Astrocyte of the hippocampus (primary cell): ENCODE results near the gene HOXA10.

Source experiments
- DNase-seq: peaks from one replicate; pipeline ENCODE4 v3.0.0; 2011; ENCODE audit warnings: low read depth, low spot score

Gene HOXA10

DNA sequence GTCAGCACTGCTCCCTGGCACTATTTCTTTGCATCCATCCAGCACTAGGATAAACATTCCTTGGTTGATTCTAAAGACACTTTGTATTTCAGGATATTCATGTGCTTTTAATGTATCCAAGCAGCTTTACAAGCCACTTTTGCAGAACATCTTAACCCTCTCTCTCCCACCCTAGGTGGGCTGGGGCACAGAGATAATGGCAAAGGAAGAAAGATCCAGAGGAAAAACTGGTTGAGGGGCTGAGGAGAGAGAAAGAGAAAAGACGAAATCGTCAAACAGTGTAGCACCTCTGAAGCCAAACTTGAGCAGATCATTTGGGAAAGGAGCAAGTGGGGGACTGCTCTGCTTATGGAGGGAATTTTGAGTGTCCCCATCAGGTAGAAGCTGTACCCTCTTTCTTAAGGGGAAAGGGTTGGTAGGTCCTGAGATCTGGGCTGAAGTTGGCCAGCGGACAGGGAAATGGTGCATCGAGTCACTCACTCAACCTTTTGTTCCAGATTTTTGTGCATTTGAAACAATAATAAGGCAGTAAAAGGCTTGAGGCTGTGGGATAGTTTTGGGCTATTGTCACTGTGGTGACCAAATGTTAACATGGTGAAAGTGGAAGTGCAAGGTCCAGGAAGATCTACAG lies 30.0 kb upstream of the HOXA10 start:
- no peak for DNase-seq

DNA sequence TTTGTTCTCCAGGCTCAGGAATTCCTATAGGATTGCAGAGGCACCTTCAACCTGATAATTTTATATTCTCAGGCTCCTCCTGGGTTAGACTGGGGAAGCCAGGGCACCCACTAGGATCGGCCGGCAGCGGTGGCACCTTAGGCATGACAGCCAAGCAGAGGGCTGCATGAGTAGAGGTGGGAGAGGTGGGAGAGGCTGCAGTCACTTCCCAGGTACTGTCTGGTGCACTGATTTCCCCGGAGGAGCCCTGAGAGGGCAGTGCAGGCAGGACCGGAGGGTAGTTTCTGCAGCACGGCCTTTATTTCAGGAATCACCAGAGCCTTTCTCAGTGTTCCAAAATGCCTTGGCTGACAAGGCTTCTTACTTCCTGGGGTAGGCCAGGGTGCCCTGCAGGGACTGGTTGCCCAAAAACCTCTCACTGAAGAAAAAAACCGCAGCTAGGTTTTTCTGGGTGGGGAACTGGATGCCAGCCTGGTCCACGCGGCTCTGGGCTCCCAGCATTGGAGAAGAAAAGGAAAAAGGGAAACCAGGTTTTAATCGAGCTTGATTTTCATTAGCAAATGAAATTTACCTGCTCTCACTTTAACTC lies 29.3 kb upstream of the HOXA10 start:
- DNase-seq, result no peak

DNA sequence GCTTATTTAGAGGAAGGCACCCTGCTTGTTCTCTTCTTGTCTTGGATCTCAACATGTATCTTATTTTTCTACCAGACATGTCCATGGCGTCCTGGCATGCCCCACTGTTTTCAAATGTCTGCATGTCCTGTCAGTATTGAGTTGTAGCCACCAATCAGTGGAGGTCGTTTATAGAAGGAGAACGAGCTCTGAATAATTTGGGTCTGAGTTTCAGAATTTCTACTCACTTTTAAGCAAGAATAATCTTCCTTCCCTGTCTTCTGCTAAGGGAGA lies 28.7 kb upstream of the HOXA10 start:
- no peak for DNase-seq

DNA sequence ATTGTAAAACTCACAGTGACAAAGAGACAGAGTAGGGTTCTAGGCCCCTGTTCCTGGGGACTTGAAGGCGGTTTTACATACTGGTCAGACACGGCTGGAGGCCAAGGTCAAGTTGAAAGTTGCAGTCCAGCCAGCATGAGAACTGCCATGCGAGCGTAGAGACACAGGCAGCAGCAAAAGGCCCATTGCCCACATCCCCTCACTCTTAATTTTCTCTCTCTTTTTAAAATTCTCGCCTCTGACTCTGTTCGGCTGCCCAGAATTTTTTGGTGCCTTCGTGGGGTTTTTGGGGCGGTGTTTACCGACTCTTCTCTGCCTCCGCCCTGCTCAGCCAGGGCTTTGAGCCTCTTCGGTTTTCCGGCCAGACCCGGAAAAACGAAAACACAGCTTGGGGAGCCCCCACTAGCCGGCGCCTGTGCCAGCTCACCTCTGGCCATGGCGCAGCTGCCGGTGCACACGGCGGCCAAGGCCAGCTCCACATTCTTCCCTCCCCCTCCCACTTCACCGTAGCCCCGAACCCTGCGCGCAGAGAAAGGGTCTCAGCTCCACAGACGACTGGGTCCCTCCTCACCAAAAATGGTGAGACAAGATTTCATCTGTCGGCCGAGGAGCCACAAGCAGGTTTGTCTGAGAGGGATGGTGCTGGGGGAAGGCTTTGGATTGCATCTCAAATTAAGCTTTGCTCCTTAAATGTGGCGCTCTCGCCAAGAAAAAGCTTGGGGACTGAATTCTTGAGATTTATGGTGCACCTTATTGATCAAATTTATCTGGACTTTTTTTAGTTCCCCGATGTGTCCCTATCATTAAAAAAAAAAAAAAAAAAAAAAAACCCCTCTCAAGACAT lies 28.1 kb upstream of the HOXA10 start:
- DNase-seq, result no peak

DNA sequence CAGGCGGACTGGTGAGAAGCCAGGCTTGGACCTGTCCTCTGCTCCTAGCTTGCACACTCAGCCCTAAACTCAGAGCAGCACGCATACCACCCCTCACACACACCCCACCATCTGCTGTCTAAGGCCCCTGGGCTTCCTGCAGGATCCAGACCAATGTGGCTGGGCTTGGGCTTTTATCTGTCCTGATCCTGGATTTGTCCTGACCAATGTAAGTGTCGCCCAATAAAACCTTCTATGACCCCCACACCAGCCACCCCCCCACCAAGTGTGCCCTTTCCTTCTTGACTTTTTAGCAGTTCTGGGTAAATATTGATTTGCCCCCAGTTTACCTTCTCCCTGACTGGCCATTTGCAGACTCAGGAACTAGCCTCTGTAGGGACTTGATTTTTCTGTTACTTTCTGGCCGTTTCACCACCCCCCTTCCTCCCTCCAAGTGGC lies 27.5 kb upstream of the HOXA10 start:
- DNase-seq, result no peak

DNA sequence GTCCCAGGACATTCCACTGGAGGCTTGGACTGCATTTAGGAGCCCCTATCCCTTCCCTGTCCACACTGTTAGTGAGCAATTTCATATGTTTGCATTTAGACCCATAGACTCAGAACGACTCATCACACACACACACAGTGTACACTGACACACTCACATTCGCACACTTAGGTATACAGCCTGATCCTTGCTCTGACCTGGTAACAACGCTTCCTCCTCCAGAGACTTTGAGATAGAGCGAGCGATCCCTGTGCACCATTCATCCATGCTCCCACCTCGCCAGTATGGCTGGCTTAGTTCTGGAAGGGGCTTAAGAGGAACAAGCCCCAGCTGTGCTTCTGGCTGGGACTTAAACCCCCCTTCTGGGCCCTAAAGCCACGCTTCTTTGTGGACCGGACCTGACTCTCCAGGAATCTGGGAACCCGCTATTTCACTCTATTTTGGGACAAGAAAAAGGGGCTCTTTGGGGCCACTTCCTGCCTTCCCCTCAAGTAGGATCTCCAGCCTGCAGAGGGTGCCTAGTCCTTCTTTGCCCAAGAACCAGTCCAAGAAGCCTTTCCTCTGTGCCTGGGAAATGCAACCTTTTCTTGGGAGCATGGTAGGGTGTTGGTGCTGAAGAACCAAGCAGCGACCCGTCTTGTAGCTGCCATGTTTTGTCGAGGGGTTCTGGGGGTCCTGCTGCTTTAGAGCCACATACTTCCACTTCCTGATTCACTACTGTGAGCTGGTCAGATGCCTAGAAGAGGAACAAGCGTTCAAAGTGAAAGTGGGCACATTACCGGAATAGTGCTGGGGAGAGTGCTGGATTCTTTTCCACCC lies 26.9 kb upstream of the HOXA10 start:
- DNase-seq, result no peak

DNA sequence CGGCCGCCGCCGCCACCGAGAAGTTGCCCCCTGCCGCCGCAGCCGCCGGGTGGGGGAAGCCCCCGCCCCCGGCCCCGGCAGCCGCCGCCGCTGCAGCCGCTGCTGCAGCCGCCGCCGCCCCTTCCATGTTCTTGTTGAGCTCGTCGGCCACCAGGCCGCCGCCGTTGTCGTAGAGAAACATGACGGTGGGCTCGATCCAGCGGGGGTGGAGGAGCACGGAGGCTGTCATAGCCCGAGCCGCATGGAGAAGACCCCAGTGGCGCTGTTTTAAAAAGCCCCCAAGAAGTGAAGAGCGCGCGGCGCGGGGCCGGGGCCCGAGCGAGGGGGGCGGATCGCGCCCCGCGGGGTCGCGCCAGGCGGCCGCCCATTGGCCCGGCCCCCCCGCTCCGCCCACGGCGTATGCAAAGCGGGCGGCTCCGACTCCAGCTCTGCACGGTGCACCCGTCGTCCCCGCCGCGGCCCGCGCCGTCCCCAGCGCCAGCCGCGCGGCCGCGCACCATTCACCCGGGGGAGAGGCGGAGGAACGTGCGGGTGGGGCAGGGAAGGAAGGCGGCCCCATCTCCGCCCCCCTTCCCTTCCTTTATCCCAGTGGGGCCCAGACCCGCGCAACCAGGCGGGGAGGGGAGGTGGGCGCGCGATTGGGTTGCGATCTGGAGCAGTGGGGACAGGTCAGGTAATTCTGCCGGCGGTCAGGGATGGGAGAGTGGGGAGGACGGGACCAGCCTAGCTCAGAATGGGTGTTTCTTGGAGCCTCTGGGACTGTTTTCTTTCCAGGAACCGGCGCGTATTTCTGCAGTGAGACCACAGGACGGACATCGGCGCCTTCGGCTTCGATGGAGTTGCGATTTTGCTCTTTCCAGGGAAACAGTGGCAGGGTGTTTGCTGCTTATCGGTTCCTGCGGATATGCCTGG lies 26.0 kb upstream of the HOXA10 start, which contains the start of gene HOXA13:
Gene HOXA13 (minus strand): TSS at position 243 of the 912 bp plus-strand sequence. CDS start 14 bp downstream, at position 229.
- DNase-seq, result no peak

DNA sequence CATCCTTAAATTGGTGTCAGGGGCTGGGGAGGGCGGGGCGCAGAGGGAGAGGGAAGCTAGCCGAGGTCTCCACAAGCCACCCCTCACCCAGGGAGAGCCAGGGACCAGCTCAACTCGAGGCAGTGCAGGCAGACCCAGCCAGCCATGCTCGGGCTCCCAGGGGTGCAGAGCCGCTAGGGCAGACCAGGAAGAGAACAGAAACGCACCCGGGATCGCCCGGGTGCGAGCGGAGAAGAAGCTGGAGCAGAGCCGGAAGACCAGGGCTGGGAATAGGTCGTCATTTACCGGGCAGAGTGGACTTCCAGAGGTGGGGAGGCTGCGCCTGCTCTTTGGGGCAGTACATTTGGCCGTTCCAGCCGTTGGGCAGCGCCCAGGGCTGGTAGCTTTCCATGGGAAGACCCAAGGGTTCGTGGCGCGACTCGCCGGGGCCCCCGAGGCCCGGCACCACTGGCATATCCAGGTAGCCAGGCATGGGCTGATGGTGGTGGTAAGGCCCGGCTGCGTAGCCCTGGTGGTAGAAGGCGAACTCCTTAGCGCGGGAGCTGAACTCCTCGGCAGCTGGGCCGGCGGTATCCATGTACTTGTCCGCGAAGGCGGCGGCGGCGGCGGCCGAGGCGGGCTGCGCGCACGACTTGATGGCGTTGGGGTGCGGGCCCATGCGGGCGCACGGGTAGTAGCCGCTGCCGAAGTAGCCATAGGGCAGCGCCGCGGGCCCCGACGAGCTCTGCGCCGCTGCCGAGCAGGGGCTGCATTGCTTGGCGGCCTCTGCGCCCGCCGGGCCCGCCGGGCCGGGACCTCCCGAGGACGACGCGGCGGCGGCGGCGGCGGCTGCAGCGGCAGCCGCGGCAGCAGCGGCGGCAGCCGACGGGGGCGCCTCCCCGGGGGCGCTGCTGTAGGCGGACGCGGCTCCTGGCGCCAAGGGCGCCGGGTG lies 25.0 kb upstream of the HOXA10 start:
- DNase-seq, result no peak

DNA sequence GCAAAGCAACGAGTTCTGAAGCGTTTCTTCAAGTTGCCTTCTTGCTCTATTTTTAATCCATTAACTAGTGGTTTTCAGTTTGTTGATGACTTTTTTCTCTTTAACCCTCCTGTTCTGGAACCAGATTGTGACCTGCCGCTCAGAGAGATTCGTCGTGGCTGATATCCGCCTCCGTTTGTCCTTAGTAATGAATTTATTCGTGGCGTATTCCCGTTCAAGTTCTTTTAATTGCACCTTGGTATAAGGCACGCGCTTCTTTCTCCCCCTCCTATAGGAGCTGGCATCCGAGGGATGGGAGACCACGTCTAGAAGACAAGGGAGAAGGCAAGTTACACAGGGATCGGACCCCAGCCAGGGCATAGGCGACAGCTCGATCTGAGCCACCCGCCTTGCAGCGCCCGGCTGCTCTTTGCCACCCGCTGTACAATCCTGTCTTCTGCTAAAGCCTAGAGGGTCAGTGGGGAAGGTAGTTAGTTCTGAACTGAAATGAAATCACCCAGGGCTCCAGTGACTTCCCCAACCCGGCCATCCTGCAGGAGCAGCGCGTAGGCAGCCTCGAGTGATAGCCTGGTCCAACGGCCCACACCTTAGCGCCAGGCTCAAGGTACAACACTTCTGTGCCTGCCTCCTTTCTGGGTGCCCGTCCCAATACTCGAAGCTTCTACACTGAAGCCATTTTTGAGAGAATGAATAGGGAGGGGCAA lies 24.2 kb upstream of the HOXA10 start:
- no peak for DNase-seq

DNA sequence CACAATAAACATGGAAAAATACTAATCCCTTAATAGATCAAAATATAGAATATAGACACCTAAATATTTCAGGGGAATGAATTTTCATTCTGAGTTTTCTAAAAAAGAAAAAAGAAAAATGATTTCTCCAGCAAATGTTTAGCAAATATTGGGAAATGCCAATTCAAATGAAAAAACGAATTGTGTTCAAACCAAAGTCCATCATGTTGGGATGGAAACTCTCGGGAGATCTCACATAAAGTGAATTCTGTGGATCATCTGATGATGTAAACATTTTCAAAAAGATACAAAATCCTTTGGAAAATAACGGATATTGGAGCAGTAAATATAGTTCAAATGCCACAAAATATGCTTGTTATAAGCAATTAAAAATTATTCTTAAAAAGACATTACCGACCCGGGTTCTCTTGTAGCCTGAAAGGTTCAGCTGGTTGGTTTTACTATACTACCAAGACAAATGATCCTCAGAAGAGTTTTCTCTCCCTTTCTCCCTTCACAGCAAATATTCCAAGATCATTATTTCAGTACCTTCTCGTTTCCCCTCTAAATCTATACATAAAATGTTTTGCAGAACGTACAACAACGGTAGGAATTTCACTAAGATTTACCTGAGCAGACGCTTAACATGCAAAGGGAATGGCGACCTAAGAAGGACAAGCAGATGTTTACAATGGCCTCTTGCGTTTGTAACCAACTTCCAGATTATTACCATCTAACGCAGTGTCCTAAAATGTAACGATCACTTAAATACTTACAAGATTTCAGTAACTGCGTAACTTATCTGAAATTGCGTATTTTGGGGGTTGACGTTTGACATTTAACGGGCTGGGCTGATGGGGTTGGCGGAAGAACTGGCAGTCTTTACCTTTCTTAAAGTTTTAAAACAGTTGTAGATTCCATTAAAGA lies 23.3 kb upstream of the HOXA10 start:
- DNase-seq, result no peak

DNA sequence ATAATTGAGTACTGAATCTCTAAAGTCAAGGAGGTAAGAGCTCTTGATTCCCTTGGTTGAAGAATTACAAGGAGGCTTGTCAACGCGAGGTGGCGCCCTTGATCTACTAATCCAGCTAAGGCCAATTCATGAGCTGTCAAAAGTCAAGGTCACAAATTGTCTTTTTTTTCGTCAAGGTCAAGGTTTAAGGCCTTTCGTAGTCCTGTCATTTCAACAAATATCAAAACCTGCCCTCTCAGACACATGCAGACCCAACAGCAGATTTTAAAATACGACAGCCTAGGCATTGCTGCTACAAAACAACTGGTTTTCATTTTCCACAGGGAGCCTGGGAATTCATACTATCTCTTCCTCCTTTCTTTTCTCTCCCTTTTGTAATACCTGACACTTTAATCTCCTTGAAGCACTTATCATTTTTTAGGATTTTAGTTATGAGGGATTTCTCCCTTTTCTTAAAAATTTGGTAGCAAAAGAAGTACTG lies 22.2 kb upstream of the HOXA10 start:
- DNase-seq, result peak; percentile 79

DNA sequence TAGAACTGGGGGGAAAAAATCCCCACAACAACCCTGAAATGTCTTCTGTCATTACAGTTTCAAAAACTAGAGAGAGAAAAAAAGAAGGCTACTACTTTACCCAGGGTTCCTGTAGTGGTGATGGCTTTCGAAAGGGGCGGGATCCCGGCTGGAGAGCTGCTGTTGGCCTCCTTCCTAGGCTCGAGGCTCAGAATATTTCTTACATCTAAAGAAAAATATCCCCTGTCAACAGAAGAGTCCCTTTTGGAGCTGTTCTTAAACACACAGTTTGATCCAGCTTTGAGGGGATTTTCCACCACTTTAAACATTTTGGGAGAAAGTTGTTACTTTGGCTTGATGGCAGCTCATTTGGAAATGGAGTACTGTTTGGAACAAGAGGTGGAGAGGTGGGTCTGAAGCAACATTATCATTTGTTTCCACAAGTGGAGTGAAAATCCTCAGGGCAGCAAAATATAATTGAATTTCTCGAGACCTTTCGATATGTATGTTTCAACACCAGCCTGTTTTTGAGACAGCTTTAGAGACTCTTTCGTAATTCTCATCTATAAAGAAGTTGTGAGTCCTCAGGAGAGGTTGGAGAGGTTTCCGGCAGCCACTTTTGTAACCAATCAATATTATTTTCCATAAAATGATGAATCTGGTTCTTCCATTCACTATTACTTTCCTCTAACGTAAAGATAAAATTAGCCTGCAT lies 20.7 kb upstream of the HOXA10 start:
- DNase-seq, result no peak

DNA sequence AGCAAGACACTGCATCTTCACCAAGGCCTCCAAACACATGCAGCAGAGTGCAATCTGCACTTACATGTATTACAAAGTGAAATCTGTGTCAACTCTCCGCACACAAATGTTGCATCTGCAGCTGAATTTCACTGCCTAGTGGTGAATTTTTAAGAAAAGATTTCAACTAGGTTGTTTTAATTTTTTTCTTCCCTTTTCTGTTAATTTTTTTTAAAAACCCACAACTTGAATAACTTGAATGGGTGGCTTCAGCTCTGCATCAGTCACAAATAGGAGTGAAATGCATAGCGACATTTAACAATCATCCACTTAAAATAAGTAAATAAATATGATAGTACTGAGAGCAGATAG lies 19.9 kb upstream of the HOXA10 start:
- DNase-seq, result no peak

DNA sequence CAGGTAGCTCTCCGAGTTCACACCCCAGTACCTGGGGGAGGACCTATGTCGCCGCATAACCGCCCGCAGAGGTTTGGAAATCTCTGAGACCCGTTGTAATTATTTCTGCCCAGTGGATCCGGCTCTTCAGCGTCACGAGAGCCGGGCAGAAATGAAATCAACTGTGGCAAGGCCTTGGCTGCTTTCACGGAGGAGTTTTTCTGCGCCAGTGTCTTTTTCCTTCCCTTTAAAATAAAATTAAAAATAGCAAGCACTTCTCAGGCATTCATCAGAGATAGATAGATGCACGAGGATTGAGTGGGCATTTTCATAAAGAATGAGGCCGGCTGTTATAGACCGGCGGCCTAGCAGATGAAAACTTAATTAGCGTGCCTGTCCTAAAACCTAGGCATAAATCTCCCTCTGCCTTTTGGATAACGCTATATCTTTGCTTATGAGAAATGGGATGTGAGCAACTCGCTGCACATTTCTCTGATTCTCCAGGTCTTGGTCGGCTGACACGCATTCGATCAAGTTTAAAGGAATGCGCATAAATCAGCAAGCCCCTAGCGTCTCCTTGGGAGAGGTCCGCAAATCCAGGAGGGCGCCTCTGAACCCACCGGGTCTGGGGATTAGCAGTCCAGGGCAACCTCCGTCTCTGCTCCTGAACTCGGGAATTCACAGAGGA lies 19.3 kb upstream of the HOXA10 start:
- no peak for DNase-seq

DNA sequence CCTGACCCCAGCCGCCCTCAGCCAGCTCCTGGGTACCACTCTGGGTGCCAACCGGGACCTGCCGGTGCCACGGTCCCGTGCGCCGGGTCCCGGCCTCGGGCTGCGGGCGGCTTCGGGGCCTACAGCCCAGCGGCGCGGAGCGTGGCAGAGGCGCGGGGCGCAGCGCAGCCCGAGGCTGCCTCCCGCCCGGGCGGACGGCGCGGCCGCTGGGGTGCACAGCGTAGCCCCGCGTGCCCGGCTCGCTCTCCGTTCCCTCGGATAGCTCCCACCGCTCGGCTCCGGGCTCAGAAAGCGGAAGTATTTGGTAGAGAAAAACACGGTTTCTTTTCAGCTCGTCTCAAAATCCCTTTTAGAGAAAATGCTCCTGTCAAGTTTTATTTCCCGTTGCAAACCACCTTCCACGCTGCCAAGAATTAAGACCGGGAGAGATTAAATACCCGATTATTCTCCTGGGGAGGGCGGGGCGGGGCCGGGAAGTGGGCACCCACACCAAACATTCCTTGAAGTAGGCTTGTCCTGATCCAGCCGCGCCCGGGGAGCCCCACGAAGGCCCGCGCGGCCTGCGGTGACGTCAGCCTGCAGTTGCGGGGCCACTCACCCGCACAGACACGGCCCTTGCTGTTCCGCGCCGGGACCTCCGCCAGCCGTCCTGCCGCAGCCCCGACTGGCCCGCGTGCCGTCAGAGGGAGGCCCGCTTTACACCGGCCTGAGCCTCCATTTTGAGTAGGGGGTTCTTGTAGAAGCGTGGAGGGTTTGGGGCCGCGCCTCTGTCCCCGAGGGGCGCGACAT lies 18.6 kb upstream of the HOXA10 start:
- no peak for DNase-seq

DNA sequence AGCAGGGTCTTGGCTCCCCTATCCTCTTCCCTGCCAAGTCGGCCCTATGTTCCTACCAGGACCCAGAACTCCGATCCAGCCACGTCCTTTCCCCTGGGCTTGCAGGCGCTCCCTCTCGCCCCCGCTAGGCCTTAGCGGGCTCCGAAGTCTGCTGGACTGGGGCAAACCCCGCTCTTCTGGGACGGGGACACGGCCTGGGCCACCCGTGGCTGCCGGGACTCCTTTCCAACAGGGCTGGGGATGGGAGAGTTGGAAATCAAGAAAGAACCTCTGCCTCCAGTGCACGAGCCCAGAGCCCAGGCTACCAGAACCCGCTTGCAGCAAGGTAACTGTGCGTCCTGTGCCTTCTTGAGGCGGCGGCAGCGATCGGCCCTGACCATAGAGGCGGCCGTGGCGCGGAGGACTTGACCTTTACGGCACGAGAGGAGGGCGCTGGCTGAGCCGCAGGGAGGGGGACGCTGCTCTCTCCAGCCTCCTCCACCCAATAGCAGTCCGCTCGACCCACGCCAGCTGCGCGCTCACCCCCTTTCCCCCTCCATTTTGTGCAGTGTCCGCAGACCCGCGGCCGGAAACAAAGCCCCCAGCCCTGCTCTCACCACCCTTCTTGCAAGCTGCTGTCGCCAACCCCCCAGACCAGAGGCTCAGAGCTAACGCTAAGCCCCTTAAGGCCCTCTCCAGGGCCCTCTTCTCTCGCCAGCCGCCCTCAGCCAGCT lies 17.9 kb upstream of the HOXA10 start:
- DNase-seq, result no peak
